Keratinocyte (primary cell): ENCODE measurements around the gene C10orf67. TPM values are rescaled to one million over a fixed set of nuclear protein-coding genes. Genes with fewer than 3 reads are reported as not detected.

Experiments
- DNase-seq: peaks from one replicate; pipeline ENCODE4 v3.0.0-alpha.2; 2011; ENCODE audit warnings: low read depth, missing footprints, low spot score
- FAIRE-seq: peaks from 2 replicates; lab custom pipeline; 2011; peaks lifted over from hg19 to GRCh38; lab: Jason Lieb, UNC
- H2AFZ ChIP-seq: 2 replicates; pipeline ENCODE4 v1.6.0; 2012; ENCODE audit warnings: low read length, control low read depth, inconsistent platforms; ENCODE audit not compliant: control insufficient read depth
- H3K27ac ChIP-seq: 2 replicates; pipeline ENCODE4 v1.5.1; 2011; ENCODE audit warnings: low read length; ENCODE audit not compliant: control insufficient read depth, insufficient read depth
- H3K27me3 ChIP-seq: 3 replicates; pipeline ENCODE4 v1.6.0; 2011; ENCODE audit warnings: low read length; ENCODE audit not compliant: control insufficient read depth, insufficient read depth; ENCODE audit errors: extremely low read depth
- H3K36me3 ChIP-seq, 2 experiments: 2 replicates in 1 of 2; 3 replicates in 1 of 2; pipeline ENCODE4 v1.5.1; 2011; ENCODE audit warnings: low read length in 2 of 2, mild to moderate bottlenecking in 1 of 2; ENCODE audit not compliant: control insufficient read depth in 2 of 2, insufficient read depth in 2 of 2; ENCODE audit errors: extremely low read depth in 1 of 2
- H3K4me1 ChIP-seq: 3 replicates; pipeline ENCODE4 v1.5.1; 2011; ENCODE audit warnings: low read length; ENCODE audit not compliant: control insufficient read depth, insufficient read depth; ENCODE audit errors: extremely low read depth
- H3K4me2 ChIP-seq: 3 replicates; pipeline ENCODE4 v1.6.0; 2011; ENCODE audit warnings: low read depth, low read length; ENCODE audit not compliant: control insufficient read depth, insufficient read depth; ENCODE audit errors: extremely low read depth
- H3K4me3 ChIP-seq, 3 experiments: fragments of 200-600 bp in 1 of 3; sonication (generic) in 1 of 3; 2 replicates in 2 of 3; 3 replicates in 1 of 3; pipeline ENCODE4 v1.5.1; 2011 to 2016; ENCODE audit warnings: low read length in 3 of 3, mild to moderate bottlenecking in 3 of 3, control low read depth in 2 of 3, inconsistent platforms in 1 of 3, low read depth in 1 of 3, mixed read lengths in 1 of 3, mixed run types in 1 of 3, moderate library complexity in 1 of 3; ENCODE audit not compliant: control insufficient read depth in 2 of 3, insufficient read depth in 2 of 3; ENCODE audit errors: extremely low read depth in 1 of 3
- H3K79me2 ChIP-seq: 2 replicates; pipeline ENCODE4 v1.6.0; 2012; ENCODE audit warnings: low read length; ENCODE audit not compliant: control insufficient read depth, insufficient read depth
- H3K9ac ChIP-seq: 3 replicates; pipeline ENCODE4 v1.6.0; 2011; ENCODE audit warnings: low read length; ENCODE audit not compliant: control insufficient read depth, insufficient read depth; ENCODE audit errors: extremely low read depth
- H3K9me1 ChIP-seq: 3 replicates; pipeline ENCODE4 v1.6.0; 2011; ENCODE audit warnings: low read length; ENCODE audit not compliant: control insufficient read depth, insufficient read depth; ENCODE audit errors: extremely low read depth
- H3K9me3 ChIP-seq: 2 replicates; pipeline ENCODE4 v1.5.1; 2012; ENCODE audit warnings: low read depth, low read length; ENCODE audit not compliant: control insufficient read depth
- H4K20me1 ChIP-seq: 3 replicates; pipeline ENCODE4 v1.6.0; 2011; ENCODE audit warnings: low read length; ENCODE audit not compliant: control insufficient read depth, insufficient read depth; ENCODE audit errors: extremely low read depth
- EZH2 ChIP-seq: IDR thresholded peaks from one replicate; pipeline ENCODE4 v1.6.1; 2012; ENCODE audit warnings: inconsistent platforms, mild to moderate bottlenecking, low read length, moderate library complexity
- dilution Hi-C: fragments of 300-500 bp; cut with MboI; formaldehyde crosslinking; loops from one replicate; pipeline ENCODE4 v1.7.0; 2020; ENCODE audit warnings: low sequenced_read_pairs; ENCODE audit not compliant: extremely low pct_ligation_motif_present
- polyA plus RNA-seq, 5 experiments: library from polyadenylated mRNA; depleted of rRNA in 3 of 5; stranded (reverse) in 3 of 5; stranded (forward) in 1 of 5; unstranded in 1 of 5; fragments of >200 nt; gene quantifications; 1 replicate in 1 of 5; 2 replicates in 3 of 5; 3 replicates in 1 of 5; pipeline versions ENCODE4 v1.2.1 to v1.2.3, GENCODE V29; 2011 to 2012; ENCODE audit warnings: missing spikeins in 2 of 5, low read depth in 1 of 5, low replicate concordance in 1 of 5
- TF ChIP-seq, protein P1 (sequence below), 3 experiments: IDR thresholded peaks in 1 of 3; conservative IDR thresholded peaks in 1 of 3; optimal IDR thresholded peaks in 1 of 3; 2 replicates in 2 of 3; 3 replicates in 1 of 3; pipeline versions ENCODE3 to v1.5.1; 2011; ENCODE audit warnings: low read length in 3 of 3, mild to moderate bottlenecking in 3 of 3, moderate library complexity in 2 of 3, control low read depth in 1 of 3, inconsistent platforms in 1 of 3; ENCODE audit not compliant: insufficient read depth in 2 of 3; ENCODE audit errors: extremely low read depth in 1 of 3

The C10orf67 gene
- polyA plus RNA-seq, 1 donor (not counting 4 experiments of a cell fraction or from before 2014, with no cell fraction given): 0.26 TPM

DNA sequence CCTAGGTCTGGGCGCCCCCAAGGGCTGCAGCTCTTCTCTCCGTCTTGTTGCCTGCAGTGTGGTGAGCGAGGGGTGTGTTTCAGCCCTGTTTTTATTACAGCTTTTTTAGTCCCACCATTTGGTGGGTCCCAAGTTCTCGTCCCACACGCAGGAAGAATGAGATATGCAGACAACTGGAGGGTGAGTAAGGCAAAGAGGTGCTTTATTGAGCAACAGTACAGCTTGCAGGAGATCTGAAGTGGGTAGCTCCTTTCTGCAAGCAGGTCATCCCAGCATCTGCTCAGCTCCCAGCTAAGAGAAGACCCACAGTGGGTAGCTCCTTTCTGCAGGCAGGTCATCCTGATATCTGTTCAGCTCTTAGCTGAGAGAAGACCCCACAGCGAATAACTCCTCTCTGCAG, 28.2 kb downstream of the C10orf67 start:
- TF ChIP-seq EZH2: no peak
- TF ChIP-seq, protein P1, sequence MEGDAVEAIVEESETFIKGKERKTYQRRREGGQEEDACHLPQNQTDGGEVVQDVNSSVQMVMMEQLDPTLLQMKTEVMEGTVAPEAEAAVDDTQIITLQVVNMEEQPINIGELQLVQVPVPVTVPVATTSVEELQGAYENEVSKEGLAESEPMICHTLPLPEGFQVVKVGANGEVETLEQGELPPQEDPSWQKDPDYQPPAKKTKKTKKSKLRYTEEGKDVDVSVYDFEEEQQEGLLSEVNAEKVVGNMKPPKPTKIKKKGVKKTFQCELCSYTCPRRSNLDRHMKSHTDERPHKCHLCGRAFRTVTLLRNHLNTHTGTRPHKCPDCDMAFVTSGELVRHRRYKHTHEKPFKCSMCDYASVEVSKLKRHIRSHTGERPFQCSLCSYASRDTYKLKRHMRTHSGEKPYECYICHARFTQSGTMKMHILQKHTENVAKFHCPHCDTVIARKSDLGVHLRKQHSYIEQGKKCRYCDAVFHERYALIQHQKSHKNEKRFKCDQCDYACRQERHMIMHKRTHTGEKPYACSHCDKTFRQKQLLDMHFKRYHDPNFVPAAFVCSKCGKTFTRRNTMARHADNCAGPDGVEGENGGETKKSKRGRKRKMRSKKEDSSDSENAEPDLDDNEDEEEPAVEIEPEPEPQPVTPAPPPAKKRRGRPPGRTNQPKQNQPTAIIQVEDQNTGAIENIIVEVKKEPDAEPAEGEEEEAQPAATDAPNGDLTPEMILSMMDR (optimal IDR thresholded peaks at IDR 0.05 in 1 of 3, IDR thresholded peaks at IDR 0.05 in 1 of 3, conservative IDR thresholded peaks at IDR 0.05 in 1 of 3; ENCODE audit: extremely low read depth in 1 of 3, insufficient read depth in 2 of 3, low read length in 3 of 3): no peak
- H3K9ac ChIP-seq: no peak overlapping the region
- H3K4me1 ChIP-seq: no peaks in the 10 kb centered on the region
- no peak overlapping the region for H2AFZ ChIP-seq
- H3K9me1 ChIP-seq: no peaks in the 10 kb centered on the region
- H3K4me2 ChIP-seq: no peak overlapping the region
- H3K27me3 ChIP-seq: no peaks in the 10 kb centered on the region
- dilution Hi-C loops: loop anchor here (25.0 kb wide), 1 partner anchor 221 kb away; no protein-coding TSS in a partner anchor
- H3K79me2 ChIP-seq: no peaks in the 10 kb centered on the region
- no peaks in the 10 kb centered on the region for H4K20me1 ChIP-seq
- H3K27ac ChIP-seq: no peak overlapping the region
- no peak for DNase-seq
- FAIRE-seq: no peak
- no peaks in the 10 kb centered on the region for H3K36me3 ChIP-seq
- H3K4me3 ChIP-seq: no peak overlapping the region
- H3K9me3 ChIP-seq: peaks cover 9% of the 10 kb centered on the region

DNA sequence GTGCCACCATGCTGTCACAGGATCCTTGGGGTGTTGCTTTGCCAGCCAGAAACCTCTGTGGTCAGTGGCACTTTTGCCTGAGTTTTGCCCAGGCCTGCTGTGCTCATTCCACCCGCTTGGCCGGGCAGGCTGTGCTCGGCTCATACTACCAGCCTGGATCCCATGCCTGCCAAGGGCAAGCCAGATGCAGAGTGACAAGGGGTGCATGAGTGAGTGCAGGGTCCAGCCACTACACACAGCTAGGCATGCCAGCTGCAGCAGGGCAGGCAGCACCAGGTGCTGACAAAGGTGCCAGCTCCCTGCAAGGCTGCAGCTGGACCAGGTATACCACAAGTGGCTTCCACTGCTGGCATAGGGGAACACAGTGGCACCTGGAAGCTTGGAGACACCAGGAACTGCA, 28.6 kb downstream of the C10orf67 start:
- Histone ChIP-seq H3K36me3 (no peaks in the 10 kb centered on the region), H3K27me3 (no peaks in the 10 kb centered on the region), H3K27ac (no peak overlapping the region), H3K4me2 (no peak overlapping the region), H3K9me1 (no peaks in the 10 kb centered on the region), H4K20me1 (no peaks in the 10 kb centered on the region), H3K9ac (no peak overlapping the region), H3K79me2 (no peaks in the 10 kb centered on the region), H3K4me3 (no peak overlapping the region), H2AFZ (no peak overlapping the region), H3K4me1 (no peaks in the 10 kb centered on the region), H3K9me3 (peaks cover 9% of the 10 kb centered on the region)
- dilution Hi-C loops: loop anchor here (25.0 kb wide), 1 partner anchor 221 kb away; no protein-coding TSS in a partner anchor
- no peak for FAIRE-seq
- no peak for TF ChIP-seq EZH2
- TF ChIP-seq, protein P1 (optimal IDR thresholded peaks at IDR 0.05 in 1 of 3, IDR thresholded peaks at IDR 0.05 in 1 of 3, conservative IDR thresholded peaks at IDR 0.05 in 1 of 3; ENCODE audit: extremely low read depth in 1 of 3, insufficient read depth in 2 of 3, low read length in 3 of 3): no peak
- no peak for DNase-seq
